ENCODE results near the gene RAX.
"Not testable (repeated sequence)": the region's sequence is repeated elsewhere in the genome, so short reads cannot be mapped to it uniquely, and the experiment has no call there.

RAX gene

GRCh38 chr18:59272221-59272888 lies 899 bp downstream of the RAX start:
- no peak for DNase-seq

DNA sequence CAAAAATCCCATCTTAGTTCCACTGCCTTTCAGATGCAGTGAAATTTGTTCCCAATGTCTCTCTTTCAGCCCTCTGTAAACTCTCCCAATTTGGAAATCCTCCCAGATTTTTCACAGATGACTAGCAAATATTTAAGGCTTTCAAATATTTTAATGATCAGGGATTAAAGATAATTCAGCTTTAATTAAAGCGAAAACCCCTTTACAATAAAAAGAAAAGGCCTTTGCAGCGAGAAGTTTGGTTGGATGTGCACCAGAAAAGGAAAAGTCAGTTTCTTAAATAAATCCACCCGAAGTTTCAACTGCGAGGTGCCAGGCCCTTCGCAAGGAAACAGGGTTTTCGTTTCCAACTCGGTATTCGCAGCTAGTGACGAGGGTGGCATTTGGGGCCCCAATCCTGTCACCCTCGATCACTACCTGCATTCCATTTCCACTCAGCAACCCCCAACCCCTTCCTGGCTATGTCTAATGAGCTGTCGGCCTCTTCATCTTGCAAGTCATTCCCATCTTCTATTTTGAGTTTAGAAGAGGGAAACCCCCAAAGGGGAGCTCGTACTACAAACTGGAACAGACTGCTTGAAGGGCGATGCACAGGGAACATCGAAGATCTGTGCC lies 1.5 kb downstream of the RAX start:
- DNase-seq: no peak

GRCh38 chr18:59270689-59271257 lies 2.5 kb downstream of the RAX start:
- no peak for DNase-seq

GRCh38 chr18:59269563-59270119 lies 3.6 kb downstream of the RAX start:
- no peak for DNase-seq

DNA sequence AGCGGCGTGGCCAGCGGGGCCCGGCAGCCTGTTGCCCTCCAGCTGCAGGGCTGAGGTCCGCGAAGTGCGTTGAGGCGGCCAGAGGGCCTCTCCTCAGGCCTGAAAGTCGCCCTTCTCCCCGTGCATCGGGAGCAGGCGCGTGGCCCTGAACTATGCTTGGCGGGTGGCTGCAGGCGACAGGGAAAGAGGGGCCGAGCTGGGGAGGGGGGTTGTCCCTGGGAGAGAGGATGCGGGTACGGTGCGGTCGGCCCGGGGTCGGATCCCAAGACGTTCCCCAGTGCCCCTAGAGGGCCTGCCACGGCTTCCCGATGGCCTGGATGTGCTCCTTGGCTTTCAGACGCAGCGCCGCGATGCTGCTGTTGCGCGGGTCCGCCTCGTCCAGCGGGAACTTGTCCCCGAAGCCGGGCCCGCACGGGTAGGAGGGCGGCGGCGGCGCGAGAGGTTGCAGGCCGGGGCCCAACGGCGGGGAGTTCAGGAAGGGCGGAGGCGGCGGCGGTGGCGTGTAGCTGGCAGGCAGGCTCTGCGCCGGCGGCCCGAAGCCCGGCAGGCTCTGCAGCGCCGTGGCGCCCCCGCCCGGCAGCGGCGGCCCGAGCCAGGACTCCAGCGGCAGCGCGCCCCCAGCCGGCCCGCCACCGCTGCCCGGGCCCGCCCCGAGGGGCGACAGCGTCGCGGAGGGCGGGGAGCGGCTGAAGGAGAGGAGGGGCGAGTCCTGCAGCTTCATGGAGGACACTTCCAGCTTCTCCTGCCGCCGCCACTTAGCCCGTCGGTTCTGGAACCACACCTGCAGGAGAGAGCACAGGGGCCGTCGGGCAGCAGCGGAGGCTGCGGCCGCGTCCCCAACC lies 4.3 kb downstream of the RAX start:
- DNase-seq: peak; percentile 46 to 83

DNA sequence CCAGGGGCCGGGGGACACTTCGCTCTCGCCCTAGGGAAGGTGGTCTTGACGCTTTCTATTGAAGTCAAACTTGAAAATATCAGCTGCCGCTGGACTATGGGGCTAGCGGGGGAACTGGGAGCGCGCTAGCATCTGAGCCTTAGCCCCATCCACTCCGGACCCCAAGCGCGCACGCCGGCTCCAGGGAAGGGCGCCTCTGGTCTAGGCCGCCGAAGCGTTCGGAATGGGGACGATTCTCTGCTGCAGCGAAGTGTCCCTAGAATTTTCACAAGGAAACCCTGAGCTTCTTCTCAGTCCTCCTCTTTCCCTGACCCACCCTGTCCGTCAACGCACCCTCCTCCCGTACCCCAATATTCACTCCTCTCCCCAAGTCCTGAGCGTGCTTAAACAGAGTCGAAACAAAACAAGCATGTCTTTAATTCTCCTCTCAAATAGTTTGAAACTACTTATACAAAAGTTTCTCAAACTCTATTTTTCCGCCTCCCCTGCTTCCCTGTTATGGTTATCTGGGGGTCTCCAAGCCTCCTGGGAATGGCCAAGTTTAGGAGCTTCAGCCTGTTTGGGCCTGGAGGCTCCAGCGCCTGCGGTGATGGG lies 5.0 kb downstream of the RAX start:
- no peak for DNase-seq

DNA sequence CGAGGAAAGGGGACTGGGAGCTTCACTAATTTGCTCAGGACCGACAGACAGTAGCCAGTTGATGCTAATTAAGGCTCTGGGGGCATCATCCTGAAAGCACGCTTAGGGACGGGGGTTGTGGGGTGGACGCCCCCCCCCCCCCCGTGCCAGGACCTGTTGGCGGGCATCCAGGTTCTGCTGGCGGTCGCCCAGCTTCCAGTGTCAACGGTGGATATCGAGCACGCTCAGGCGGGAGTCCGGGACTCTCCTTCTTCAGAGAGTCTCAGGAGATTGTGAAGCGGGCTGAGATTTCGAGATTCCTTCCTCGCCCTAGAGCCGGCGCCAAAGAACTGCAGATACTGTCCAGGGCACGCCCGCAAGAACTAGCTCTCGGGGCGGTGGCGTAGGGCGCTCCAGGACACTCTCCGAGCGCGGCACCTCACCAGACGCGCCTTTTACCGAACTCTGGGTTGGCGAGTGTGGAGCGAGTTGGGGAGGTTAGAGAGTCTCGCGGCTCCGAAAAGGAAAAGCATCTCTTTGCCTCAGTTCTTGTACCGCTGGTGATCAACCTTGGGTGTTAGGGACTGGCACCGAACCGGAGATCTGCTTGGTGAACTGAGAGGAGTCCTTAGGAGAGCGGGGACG lies 5.6 kb downstream of the RAX start:
- no peak for DNase-seq

GRCh38 chr18:59266886-59267502 lies 6.3 kb downstream of the RAX start:
- DNase-seq: no peak

- DNase-seq: no peak
Observed at GRCh38 chr18:59266459-59266858, 6.8 kb downstream of the RAX start.

DNA sequence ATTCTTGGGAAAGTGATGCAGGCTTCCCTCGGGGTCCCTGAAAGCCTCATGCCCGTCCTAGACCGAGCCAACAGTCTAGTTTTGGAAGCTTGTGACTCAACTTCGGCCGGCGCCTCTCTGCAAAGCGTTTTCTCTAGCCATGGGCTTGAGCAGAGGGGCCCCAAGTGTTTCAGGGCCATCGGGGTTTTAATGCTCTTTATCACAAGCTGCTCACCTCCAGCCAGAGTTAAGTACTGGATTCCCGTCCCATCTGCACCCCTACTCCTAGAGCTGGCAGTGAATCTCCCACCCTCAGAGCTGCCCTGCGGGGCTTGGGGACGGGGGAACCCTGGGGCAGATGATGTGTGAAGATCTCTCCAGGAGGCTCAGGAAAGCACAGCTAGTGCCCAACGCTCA lies 7.3 kb downstream of the RAX start:
- DNase-seq: no peak

DNA sequence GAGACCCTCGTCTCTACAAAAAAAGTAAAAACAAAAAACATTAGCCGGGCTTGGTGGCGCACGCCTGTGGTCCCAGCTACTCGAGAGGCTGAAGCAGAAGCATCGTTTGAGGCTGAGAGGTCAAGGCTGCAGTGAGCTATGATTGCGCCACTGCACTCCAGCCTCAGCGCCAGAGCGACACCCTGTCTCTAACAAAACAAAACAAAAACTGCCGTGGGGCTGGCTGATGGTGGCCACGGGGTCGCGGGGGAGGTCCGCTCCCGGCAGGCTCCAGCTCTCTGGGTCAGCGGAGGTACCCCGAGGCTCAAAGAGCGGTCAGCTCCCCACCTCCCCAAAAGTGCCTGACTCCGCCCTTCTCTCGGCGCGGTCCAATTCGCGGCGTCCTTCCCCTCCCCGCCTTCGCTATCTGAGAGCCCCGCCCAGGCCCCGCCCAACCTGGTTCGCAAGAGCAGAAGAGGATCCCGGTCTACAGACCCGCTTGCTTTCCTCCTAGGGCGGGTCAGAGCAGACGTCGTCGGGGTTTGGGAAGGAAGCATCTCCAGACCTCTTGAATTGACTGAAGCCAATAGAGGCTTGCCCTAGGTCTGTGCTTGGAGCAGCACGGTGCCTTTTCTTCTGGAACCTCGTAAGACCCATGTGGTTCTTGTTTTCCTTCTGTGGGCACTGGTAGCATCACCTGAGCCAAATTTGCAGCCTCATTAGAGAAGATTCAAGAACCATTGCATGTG lies 7.8 kb downstream of the RAX start:
- DNase-seq: peak; percentile 43 to 49

DNA sequence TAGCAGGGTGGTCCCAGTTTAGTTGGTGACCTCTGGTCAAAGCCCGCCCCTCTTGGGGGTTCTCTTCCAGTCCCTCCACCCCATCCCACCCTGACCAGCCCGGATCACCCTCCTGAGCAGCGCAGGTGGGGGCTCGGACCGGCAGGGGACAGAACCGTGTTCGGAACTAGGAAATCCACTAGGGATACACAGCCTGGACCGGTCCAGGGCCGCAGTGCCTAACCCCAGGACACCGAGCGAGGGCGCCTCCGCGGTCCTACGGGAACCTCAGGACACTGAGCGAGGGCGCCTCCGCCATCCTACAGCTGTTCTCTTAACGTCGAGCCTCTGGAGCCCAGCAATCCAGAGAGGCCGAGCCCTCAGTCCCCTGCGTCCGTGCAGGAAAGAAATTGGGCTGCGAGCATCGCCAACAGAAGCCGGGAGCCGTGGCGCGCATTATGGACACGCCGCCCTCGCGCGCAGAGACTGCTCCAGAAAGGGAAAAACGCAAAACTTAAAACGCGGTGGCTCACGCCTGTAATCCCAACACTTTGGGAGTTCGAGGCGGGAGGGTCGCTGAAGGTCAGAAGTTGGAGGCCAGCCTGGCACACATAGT lies 8.5 kb downstream of the RAX start:
- no peak for DNase-seq

DNA sequence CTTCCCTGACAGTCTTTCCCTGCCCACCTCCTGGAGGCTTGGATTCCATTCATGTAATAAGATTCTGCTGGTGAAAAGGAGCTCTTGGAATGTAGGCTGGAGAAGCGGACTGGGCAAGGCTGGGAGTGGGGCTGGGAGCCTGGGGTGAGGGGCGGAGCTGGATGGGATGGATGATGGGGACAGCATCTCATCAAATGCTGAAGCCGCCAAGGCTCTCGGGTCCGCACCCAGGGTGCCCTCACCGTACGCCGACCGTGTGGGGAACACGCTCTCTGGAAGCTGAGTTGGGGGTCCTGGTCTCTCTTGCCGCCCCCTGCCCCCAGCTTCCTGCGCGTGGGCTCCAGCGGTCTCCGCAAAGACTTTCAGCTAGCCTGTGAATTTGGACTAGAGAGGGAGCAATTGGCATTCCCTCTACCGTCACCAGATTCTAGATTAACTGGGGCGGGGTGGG lies 9.1 kb downstream of the RAX start:
- no peak for DNase-seq

DNA sequence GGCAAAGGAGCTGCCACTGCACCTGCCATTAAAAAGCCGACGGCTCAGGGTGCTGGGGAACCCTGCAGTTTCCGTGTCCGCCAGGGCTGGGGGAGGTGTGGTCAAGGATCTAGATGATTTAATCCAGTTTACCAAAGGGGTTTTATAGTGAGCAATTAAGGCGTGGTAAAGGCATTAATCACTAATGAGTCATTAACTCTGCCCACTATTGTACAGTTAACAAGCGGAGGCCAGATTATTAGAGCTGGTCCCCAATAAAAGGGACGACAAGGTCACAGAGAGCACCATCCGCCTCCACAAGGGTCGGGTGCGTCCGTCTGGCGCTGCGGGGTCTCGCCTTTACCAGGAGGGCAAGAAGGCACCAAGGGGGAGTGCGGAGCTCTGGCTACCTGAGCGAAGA lies 9.6 kb downstream of the RAX start:
- no peak for DNase-seq

GRCh38 chr18:59262243-59262642 lies 11.0 kb downstream of the RAX start:
- not testable (repeated sequence) for DNase-seq

DNA sequence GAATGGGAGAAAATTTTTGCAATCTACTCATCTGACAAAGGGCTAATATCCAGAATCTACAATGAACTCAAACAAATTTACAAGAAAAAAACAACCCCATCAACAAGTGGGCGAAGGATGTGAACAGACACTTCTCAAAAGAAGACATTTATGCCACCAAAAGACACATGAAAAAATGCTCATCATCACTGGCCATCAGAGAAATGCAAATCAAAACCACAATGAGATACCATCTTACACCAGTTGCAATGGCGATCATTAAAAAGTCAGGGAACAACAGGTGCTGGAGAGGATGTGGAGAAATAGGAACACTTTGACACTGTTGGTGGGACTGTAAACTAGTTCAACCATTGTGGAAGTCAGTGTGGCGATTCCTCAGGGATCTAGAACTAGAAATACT lies 11.4 kb downstream of the RAX start:
- DNase-seq: not testable (repeated sequence)

GRCh38 chr18:59255491-59255890 lies 17.8 kb downstream of the RAX start:
- DNase-seq: not testable (repeated sequence)

GRCh38 chr18:59249199-59249774 lies 24.0 kb downstream of the RAX start:
- peak; percentile 68 to 82 for DNase-seq

GRCh38 chr18:59246796-59247195 lies 26.5 kb downstream of the RAX start:
- no peak for DNase-seq

DNA sequence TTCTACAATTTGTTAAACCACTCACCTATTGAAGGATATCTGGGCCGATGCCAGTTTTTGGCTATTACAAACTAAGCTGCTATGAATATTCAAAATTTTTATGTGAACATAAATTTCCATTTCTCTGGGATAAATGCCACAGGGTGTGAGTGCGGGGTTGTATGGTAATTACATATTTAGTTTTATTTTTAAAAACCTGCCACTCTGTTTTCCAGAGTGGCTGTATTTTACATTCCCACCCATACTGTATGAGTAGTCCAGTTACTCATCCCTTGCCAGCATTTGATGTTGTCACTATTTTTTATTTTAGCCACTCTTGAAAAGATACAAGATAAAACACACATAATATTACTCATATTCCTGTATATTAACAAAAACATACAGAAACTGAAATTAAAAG lies 30.3 kb downstream of the RAX start:
- DNase-seq: no peak
